GM12892 (cell line): ENCODE data around the gene RARG.

ENCODE experiments used
- DNase-seq: peaks from one replicate; pipeline ENCODE4 v3.0.0; 2011; ENCODE audit not compliant: insufficient read length
- FAIRE-seq: peaks from 2 replicates; lab custom pipeline; 2011; peaks lifted over from hg19 to GRCh38; lab: Jason Lieb, UNC
- POLR2A ChIP-seq: IDR thresholded peaks from 2 replicates; pipeline ENCODE4 v1.6.1; 2011; ENCODE audit warnings: low read depth, low read length, control low read depth
- POLR2AphosphoS5 ChIP-seq: IDR thresholded peaks from 2 replicates; pipeline ENCODE4 v1.6.1; 2011; ENCODE audit warnings: low read depth, low read length, control low read depth
- TAF1 ChIP-seq: IDR thresholded peaks from 2 replicates; pipeline ENCODE4 v1.6.1; 2011; ENCODE audit warnings: low read depth, mild to moderate bottlenecking, control low read depth, low read length, borderline replicate concordance

Gene RARG

GRCh38 chr12:53227341-53227740 lies 4.7 kb downstream of the RARG start:
- no peak for TF ChIP-seq POLR2AphosphoS5
- no peak for FAIRE-seq

GRCh38 chr12:53226815-53227214 lies 5.2 kb downstream of the RARG start:
- FAIRE-seq (no peak), DNase-seq (no peak)
- TF ChIP-seq POLR2A: no peak
- TF ChIP-seq TAF1: no peak
- no peak for TF ChIP-seq POLR2AphosphoS5

More at GRCh38 chr12:53227341-53227740, 4.7 kb downstream of the RARG start:
- DNase-seq: no peak

- TF ChIP-seq TAF1 (no peak), POLR2AphosphoS5 (no peak), POLR2A (no peak)
- FAIRE-seq (no peak), DNase-seq (no peak)
Observed at GRCh38 chr12:53225635-53226424, 6.2 kb downstream of the RARG start.

DNA sequence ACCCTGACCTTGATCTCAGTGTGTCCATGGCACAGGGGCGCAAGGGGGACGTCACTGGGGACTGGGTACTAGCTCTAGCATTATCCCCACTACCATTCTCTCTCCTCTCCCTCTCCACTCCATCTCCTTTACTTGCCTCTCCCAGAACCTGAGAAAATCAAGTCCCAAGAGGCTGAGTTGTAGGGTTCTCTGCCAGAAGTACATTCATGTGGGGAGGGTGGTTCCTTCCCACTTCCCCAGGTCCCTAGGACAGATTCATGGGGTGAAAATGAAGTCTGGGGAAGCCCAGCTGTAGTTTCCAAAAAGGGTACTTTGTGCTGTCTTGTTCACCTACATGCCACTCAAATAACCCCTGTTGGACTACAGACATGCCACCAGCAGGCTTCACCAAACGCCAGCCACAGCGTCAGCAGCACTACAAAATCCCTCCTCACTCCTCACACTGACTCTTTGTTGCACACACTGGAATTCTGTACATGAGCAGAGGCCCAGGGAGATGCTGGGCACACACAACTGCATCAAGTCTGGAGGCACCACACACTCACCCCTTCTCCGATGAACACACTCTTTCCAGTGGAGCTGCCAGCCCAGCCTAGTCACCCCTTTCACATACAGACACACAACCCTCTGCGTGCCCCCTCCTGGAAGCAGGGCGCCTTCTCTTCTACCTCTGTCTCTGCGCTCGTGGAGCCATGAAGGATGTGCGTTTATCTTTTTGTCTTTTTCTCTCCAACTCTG lies 6.9 kb downstream of the RARG start:
- no peak for FAIRE-seq

GRCh38 chr12:53224061-53224896 lies 7.7 kb downstream of the RARG start:
- FAIRE-seq (no peak), DNase-seq (no peak)
- TF ChIP-seq TAF1 (no peak), POLR2AphosphoS5 (no peak), POLR2A (no peak)

More for the DNA sequence above, 6.9 kb downstream of the RARG start:
- TF ChIP-seq POLR2A (no peak), POLR2AphosphoS5 (no peak), TAF1 (no peak)
- no peak for DNase-seq

DNA sequence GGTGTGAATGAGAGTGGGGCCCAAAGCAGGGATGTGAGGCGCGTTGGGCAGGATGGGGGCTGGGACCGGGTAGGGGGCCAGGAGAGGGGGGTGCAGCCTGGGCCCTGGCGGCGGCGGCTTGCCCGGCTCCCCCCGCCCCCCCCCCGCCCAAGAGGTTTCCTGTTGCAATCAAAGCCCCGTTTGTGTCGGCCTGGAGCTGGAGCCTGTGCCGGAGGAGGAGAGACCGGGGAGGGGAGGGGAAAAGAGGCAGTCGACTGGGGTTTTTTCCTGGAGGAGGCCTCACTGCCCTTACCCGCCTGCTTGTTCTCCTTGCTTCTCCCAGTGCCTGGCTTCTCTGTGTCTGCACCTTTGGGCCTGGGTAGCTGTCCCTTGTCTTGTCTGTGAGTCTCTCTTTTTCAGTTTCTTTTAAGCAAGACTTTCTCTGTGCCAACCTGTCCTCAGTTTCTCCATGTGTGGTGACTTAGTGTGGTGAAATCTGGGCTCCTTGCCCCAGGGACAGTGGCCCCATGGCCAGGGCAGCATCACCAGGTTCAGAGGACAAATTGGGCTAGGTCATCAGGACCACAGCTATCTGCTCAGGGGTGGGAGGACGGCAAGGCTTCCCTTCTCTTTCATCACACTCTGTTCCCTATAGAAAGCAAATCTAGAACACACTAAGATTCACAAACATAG lies 8.5 kb downstream of the RARG start:
- TF ChIP-seq POLR2A (no peak), TAF1 (no peak), POLR2AphosphoS5 (no peak)
- no peak for DNase-seq
- FAIRE-seq: no peak

- TF ChIP-seq POLR2A (no peak), POLR2AphosphoS5 (no peak), TAF1 (no peak)
- FAIRE-seq (no peak), DNase-seq (no peak)
Observed at GRCh38 chr12:53222806-53223261, 9.2 kb downstream of the RARG start.

GRCh38 chr12:53222170-53222721 lies 9.8 kb downstream of the RARG start:
- DNase-seq (no peak), FAIRE-seq (no peak)
- TF ChIP-seq POLR2AphosphoS5 (no peak), TAF1 (no peak), POLR2A (no peak)

- DNase-seq (peak; percentile 69), FAIRE-seq (no peak)
- TF ChIP-seq POLR2A (peak; percentile 53; the same call in 1 of the 2 replicates), POLR2AphosphoS5 (no peak), TAF1 (no peak)
Observed at GRCh38 chr12:53221203-53222080, 10.6 kb downstream of the RARG start.
